Measurements from ENCODE around the gene TEF. TPM values are rescaled to one million over a fixed set of nuclear protein-coding genes. Genes with fewer than 3 reads are reported as not detected.
A peak's percentile ranks its signal among the peaks of the same experiment; 100 is the strongest.

Gene TEF
- polyA plus RNA-seq (ENCODE audit: insufficient read length) = 10.0 TPM

- peak; percentile 91 for DNase-seq (ENCODE audit: low read depth)
These were observed at the start of gene TEF for GRCh38 chr22:41381329-41382097. Gene TEF, plus strand, starts transcription at chr22:41381942. Its CDS starts 103 bp downstream, at chr22:41382045.

- no peak for DNase-seq (ENCODE audit: low read depth)
These were observed 49.4 kb upstream of the TEF start for GRCh38 chr22:41332217-41332939.

- DNase-seq (ENCODE audit: low read depth) = no peak
These were observed 47.9 kb upstream of the TEF start for GRCh38 chr22:41333806-41334205.

- no peak for DNase-seq (ENCODE audit: low read depth)
These were observed 47.5 kb upstream of the TEF start for GRCh38 chr22:41334215-41334614.

- DNase-seq (ENCODE audit: low read depth) = no peak
These were observed 46.6 kb upstream of the TEF start for GRCh38 chr22:41334951-41335635.

- no peak for DNase-seq (ENCODE audit: low read depth)
These were observed 43.0 kb upstream of the TEF start for GRCh38 chr22:41338614-41339212.

- no peak for DNase-seq (ENCODE audit: low read depth)
These were observed 41.9 kb upstream of the TEF start for GRCh38 chr22:41339823-41340222.

- no peak for DNase-seq (ENCODE audit: low read depth)
These were observed 41.4 kb upstream of the TEF start for GRCh38 chr22:41340357-41340756.

GRCh38 chr22:41341012-41341411 lies 40.7 kb upstream of the TEF start:
- no peak for DNase-seq (ENCODE audit: low read depth)

- DNase-seq (ENCODE audit: low read depth) = no peak
These were observed 39.8 kb upstream of the TEF start for GRCh38 chr22:41341990-41342389.

- no peak for DNase-seq (ENCODE audit: low read depth)
These were observed 38.4 kb upstream of the TEF start for GRCh38 chr22:41343300-41343699.

GRCh38 chr22:41343717-41344116 lies 38.0 kb upstream of the TEF start:
- no peak for DNase-seq (ENCODE audit: low read depth)

GRCh38 chr22:41344189-41344788 lies 37.5 kb upstream of the TEF start:
- no peak for DNase-seq (ENCODE audit: low read depth)

- DNase-seq (ENCODE audit: low read depth) = no peak
These were observed 35.9 kb upstream of the TEF start for GRCh38 chr22:41345807-41346335.

- no peak for DNase-seq (ENCODE audit: low read depth)
These were observed 34.5 kb upstream of the TEF start for GRCh38 chr22:41347066-41347859.

GRCh38 chr22:41348964-41349484 lies 32.7 kb upstream of the TEF start:
- no peak for DNase-seq (ENCODE audit: low read depth)

GRCh38 chr22:41350087-41350486 lies 31.7 kb upstream of the TEF start:
- DNase-seq (ENCODE audit: low read depth) = no peak

GRCh38 chr22:41351011-41351410 lies 30.7 kb upstream of the TEF start:
- no peak for DNase-seq (ENCODE audit: low read depth)

GRCh38 chr22:41352058-41352457 lies 29.7 kb upstream of the TEF start:
- no peak for DNase-seq (ENCODE audit: low read depth)

GRCh38 chr22:41353862-41354575 lies 27.7 kb upstream of the TEF start:
- no peak for DNase-seq (ENCODE audit: low read depth)
